ENCODE measurements around the gene DNAJB7.

DNA sequence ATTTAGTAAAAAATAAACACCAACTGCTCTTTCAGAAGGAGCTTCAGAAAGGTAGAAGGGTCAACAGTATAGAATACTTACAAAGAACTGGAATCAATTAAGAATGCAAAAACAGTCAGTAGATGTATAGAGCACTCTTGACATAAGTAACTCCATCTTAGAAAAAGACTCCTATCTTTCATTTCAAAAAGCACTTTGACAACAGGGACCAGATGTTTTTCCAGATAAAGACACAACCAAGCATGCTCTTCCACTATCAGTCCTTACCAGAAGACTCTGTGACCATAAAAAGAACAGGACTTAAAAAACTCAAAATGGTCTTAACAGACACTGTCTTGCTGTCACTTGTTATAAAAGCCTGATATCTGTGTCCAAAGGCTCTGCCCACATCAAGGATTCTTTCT lies 48.0 kb downstream of the DNAJB7 start:
- TF ChIP-seq EZH2 (IDR thresholded peaks at IDR 0.05; ENCODE audit: low read length) (no peak), CTCF (optimal IDR thresholded peaks at IDR 0.05 in 1 of 3, IDR thresholded peaks at IDR 0.05 in 1 of 3, conservative IDR thresholded peaks at IDR 0.05 in 1 of 3; ENCODE audit: extremely low read depth in 1 of 3, insufficient read depth in 2 of 3, low read length in 3 of 3) (no peak)
